K562 (cell line): ENCODE results near the gene LAMA2.

Source experiments
- HDAC1 ChIP-seq, 2 experiments: fragments of 450-650 bp; IDR thresholded peaks; 2 replicates each; pipeline ENCODE4 v1.6.1; 2016 to 2017; ENCODE audit warnings: inconsistent platforms in 1 of 2, mild to moderate bottlenecking in 1 of 2, moderate library complexity in 1 of 2
- MCM7 ChIP-seq, 2 experiments: fragments of 450-650 bp; IDR thresholded peaks; 2 replicates each; pipeline ENCODE4 v1.6.1; 2016 to 2018
- POLR2AphosphoS5 ChIP-seq: IDR thresholded peaks from 2 replicates; pipeline ENCODE4 v1.6.1; 2011; ENCODE audit warnings: mild to moderate bottlenecking, low read depth, low read length, moderate library complexity; ENCODE audit not compliant: control insufficient read depth, insufficient read depth
- RBM15 ChIP-seq: fragments of 200-400 bp; formaldehyde crosslinking; IDR thresholded peaks from 2 replicates; pipeline ENCODE4 v1.6.1; 2018; ENCODE audit warnings: mild to moderate bottlenecking, low read length, moderate library complexity; ENCODE audit not compliant: insufficient read depth
- SREBF2 ChIP-seq: sonication (generic); formaldehyde crosslinking; IDR thresholded peaks from 2 replicates; pipeline ENCODE4 v1.4.0; 2020; ENCODE audit warnings: mild to moderate bottlenecking, missing genetic modification reagents

- no peak for TF ChIP-seq HDAC1 (IDR thresholded peaks at IDR 0.05)
- no peak for TF ChIP-seq POLR2AphosphoS5
- no peak for TF ChIP-seq SREBF2
- TF ChIP-seq MCM7 (IDR thresholded peaks at IDR 0.05), result no peak
- no peak for TF ChIP-seq RBM15
These were observed 250.8 kb downstream of the LAMA2 start for GRCh38 chr6:129133770-129134192.
